CD4-positive, alpha-beta T cell treated with Interleukin-4 for 1 hour (primary cell): ENCODE measurements around the gene METTL8.

Experiments
- DNase-seq, 2 donors: peaks; one replicate each; pipeline ENCODE4 v3.0.0-alpha.2; 2020 to 2022

The METTL8 gene

GRCh38 chr2:171433763-171434012 lies at the start of gene METTL8:
Gene METTL8 (minus strand): TSS chr2:171433990. CDS start chr2:171392185, 41,805 bp downstream.
- DNase-seq = no peak

GRCh38 chr2:171482877-171483276 lies 49.1 kb upstream of the METTL8 start:
- no peak for DNase-seq

GRCh38 chr2:171482308-171482707 lies 48.5 kb upstream of the METTL8 start:
- no peak for DNase-seq

- no peak for DNase-seq
These were observed 47.1 kb upstream of the METTL8 start for GRCh38 chr2:171480908-171481307.

GRCh38 chr2:171479154-171479814 lies 45.5 kb upstream of the METTL8 start:
- DNase-seq = no peak

GRCh38 chr2:171478345-171478744 lies 44.6 kb upstream of the METTL8 start:
- no peak for DNase-seq

GRCh38 chr2:171475979-171476378 lies 42.2 kb upstream of the METTL8 start:
- no peak for DNase-seq

- DNase-seq = no peak
These were observed 36.3 kb upstream of the METTL8 start for GRCh38 chr2:171470129-171470528.

- DNase-seq = no peak
These were observed 35.4 kb upstream of the METTL8 start for GRCh38 chr2:171469176-171469575.

GRCh38 chr2:171460537-171460936 lies 26.7 kb upstream of the METTL8 start:
- DNase-seq = no peak

- no peak for DNase-seq
These were observed 25.7 kb upstream of the METTL8 start for GRCh38 chr2:171459498-171459897.

- DNase-seq = no peak
These were observed 19.0 kb upstream of the METTL8 start for GRCh38 chr2:171452773-171453172.

GRCh38 chr2:171451074-171451473 lies 17.3 kb upstream of the METTL8 start:
- no peak for DNase-seq

GRCh38 chr2:171447675-171448074 lies 13.9 kb upstream of the METTL8 start:
- no peak for DNase-seq

GRCh38 chr2:171441470-171441869 lies 7.7 kb upstream of the METTL8 start:
- DNase-seq = no peak

GRCh38 chr2:171436307-171436706 lies 2.5 kb upstream of the METTL8 start:
- no peak for DNase-seq

- peak; percentile 95 for DNase-seq
These were observed 511 bp upstream of the METTL8 start, which contains the start of gene DCAF17 for GRCh38 chr2:171434013-171434989. Gene DCAF17 (plus strand): TSS chr2:171434226. CDS start chr2:171434578, 352 bp downstream.

GRCh38 chr2:171432969-171433762 lies 624 bp downstream of the METTL8 start:
- DNase-seq = peak; percentile 16 to 42

- DNase-seq = no peak
These were observed 1.4 kb downstream of the METTL8 start for GRCh38 chr2:171432206-171432968.

- no peak for DNase-seq
These were observed 2.1 kb downstream of the METTL8 start for GRCh38 chr2:171431677-171432167.

GRCh38 chr2:171430516-171431410 lies 3.0 kb downstream of the METTL8 start:
- DNase-seq = no peak
